ENCODE measurements around the gene DPEP3.
A peak's percentile ranks its signal among the peaks of the same experiment; 100 is the strongest.
"Not testable (repeated sequence)": the region's sequence is repeated elsewhere in the genome, so short reads cannot be mapped to it uniquely, and the experiment has no call there.

Gene DPEP3

DNA sequence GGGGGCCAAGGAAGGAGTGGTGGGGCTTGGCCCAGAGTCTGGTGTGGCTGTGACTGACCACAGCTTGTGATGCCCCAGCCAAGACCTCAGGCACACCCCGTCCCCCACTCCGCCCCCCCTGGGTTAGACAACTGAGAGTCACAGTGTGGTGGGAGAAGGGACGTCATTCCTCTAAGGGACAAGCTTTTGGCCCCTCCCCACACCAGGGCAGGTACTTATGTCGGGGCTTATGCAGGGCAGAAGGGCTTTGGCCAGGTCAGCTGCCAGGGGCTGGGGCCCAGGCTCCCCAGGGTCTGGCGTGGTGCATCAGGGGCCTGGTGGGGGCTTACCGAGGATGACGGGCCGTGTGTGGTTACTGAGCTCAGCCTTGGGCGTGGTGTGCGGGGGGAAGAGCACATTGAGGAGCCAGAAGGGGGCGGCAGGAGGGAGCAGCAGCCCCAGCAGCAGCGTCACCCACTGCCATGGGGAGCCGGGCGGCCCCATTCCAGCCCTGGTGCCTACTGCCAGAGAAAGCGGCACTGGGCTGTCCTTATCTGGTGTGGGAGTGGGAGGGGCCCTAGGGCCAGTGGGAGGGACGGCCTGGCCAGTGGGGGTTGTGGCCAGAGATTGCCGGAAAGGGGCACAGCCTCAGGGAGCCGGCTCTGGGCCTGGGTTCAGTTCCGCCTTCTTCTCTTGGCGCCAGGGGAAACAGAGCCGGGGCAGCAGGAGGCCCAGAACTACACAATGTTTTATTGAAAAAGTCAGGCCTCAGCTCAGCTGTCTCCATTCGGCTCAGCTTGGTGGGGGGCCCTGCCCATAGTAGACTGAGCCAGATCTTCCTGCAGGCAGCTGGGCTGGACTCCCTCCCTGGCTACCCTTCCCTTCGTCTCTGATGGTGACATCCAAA, 36.4 kb downstream of the DPEP3 start, which contains the start of gene LCAT:
Gene LCAT, minus strand, starts transcription at position 502 of the 886 bp plus-strand sequence. Its CDS starts 19 bp downstream, at position 483.
- no peak for DNase-seq

DNA sequence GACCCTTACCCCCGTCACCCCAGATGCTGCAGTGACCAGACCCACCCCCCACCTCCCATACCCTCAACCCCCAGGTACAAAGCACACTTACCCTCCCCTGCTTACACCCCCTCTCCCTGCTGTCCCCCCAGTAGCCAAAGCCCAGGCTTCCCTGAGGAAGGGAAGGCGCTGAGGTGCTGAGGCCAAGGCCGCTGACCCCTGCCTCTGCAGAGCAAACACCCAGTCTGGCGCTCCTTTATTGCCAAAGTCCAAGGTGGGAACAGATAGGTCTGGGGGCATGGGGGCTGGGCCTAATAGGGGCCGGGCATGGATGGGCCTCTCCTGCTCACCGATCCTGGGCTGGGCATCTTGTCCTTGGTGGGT, 37.1 kb downstream of the DPEP3 start:
- DNase-seq = no peak

DNA sequence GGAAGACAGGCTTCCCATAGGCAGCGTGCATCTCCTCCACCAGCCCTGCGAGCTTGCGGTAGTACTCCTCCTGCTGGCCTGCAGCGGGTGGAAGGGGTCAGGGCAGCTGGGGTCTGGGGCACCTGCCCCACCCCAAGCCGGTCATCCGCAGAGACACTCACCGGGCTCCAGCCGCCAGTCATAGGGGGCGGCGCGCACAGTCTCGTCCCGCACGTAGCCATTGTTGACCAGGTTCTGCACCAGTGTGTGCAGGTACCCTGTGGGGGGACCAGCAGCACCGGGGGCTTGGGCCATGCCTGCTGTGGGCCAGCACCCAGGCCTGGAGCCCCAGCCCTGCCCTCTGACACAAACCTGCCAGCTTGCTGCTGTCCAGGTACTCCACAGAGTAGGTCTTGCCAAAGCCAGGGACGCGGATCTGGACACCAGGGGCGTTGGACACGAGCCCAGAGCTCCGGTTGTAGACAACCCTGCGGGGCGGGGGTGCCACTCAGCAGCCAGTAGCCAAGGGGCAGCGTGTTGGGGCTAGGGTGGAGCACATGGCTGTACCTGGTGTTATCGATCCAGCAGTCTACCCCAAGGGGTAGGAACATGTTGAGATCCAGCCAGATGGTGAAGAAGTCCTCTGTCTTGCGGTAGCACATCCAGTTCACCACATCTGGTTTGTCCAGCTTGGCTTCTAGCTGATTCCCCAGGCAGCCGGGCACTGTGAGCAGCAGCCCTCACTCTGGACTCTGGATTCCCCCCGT, 37.6 kb downstream of the DPEP3 start:
- no peak for DNase-seq

DNA sequence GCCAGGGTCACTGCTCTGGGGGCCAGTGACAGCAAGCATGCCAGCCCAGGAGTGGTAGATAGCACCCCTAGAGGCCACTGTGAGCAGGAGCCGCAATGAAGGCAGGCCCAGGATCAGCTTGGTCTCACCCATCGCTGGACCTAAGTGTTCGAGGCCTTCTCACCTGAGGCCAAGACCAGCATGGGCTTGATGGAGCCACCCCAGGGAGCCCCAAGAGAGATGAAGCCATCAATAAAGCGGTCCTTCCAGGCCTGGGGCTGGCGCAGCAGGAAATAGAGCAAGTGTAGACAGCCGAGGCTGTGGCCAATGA, 38.1 kb downstream of the DPEP3 start:
- DNase-seq = no peak

DNA sequence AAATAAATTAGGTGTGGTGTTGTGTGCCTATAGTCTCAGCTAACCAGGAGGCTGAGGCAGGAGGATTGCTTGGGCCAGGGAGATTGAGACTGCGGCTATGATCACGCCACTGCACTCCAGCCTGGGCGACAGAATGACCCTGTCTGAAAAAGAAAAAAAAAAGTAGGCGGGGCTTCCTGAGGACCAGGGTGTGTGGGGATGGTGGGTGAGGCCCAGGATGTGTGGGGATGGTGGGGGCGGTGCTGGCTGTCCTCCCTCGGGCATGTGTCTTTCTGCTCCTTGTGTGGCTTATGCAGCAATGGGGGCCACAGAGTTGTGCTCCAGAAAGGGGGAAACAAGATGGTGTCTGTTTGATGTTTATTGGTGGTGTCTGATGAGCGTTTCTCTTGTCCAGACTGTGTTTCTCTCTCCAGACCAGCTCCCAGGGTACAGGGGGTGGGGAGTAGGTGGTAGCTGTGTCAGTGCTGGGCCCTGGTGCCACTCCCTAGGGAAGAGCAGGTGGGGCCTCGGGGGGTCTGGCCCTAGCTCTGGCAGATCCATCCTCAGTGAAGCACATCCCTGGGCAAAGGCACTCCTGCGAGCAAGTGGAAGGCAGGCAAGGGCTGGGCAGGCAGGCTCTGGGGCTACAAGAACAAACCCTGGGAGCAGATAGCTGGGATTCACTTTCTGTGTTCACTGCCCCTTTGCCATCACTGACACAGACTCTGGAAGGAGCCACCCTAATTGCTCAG, 38.7 kb downstream of the DPEP3 start:
- no peak for DNase-seq

DNA sequence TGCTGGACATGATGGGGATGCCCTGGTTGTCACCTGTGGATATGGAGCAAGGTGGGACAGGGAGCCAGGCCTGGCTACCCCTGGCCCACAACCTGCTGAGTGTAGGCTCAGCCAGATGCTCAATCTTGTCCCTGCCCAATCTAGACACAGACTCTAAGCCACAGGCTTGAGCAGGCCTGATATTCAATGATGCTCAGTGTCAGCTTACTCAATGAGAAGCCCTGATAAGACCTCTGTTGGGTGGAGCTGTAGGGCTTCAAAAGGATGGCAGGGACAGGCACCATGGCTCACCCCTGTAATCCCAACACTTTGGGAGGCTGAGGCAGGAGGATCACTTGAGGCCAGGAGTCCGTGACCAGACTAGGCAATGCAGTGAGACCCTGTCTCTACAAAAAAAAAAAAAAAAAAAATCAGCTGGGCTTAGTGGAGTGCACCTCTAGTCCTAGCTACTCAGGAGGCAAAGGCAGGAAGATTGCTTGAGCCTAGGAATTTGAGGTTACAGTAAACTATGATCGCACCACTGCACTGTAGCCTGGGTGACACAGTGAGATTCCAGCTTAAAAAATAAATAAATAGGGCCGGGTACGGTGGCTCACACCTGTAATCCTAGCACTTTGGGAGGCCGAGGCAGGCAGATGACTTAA, 39.7 kb downstream of the DPEP3 start:
- no peak for DNase-seq

DNA sequence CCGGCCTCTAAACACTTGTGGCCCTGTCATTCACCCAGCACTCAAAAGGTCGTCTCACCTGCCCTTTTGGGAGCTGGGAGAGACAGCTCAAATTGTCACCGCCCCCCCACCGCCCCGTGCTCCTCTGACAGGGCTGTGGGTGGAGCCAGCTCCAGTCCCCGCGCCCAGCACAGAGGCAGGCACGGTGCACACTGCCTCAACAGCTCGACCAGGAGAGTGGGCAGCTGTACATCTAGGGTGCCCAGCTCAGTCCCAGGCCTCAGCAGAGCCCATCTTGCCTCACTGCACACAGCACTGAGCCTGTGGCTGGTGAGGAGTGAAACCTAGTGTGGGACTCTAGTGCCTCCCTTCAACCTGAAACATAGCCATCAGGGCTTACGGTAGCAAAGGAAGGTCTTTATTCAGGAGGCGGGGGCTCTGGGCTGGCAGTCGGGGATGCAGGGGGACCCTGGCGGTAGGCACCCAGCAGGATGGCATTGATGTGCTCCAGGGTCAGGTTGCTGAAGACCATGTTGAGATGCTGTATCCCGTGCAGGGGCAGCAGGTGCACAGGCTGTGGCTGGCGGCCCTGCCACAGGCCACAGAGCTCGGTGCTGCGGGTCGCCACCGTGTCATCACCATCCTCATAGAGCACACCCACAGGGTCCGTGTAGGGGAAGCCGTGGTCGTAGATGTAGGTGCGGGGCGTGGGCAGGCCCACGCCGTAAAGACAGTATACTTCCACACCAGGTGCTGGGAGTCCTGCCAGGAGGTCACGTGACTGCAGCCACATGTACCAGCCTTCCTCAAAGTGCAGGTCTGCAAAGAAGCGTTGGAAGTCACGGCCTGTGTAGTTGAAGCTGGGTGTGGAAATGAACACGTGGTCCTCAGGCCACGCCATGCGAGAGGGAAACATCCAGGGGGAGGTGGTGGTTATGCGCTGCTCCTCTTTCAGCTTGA, 40.5 kb downstream of the DPEP3 start:
- no peak for DNase-seq

DNA sequence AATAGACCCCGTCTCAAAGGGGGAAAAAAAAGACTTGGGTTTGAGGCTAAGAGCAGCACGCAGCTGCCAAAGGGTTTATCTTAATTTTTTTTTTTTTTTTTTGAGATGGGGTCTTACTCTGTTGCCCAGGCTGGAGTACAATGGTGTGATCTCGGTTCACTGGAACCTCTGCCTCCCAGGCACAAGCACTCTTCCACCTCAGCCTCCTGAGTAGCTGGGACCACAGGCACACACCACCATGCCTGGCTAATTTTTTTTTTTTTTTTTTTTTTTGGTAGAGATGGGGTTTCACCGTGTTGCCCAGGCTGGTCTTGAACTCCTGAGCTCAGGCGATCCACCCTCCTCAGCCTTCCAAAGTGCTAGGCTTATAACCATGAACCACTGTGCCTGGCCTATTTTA, 42.6 kb downstream of the DPEP3 start:
- DNase-seq = not testable (repeated sequence)

DNA sequence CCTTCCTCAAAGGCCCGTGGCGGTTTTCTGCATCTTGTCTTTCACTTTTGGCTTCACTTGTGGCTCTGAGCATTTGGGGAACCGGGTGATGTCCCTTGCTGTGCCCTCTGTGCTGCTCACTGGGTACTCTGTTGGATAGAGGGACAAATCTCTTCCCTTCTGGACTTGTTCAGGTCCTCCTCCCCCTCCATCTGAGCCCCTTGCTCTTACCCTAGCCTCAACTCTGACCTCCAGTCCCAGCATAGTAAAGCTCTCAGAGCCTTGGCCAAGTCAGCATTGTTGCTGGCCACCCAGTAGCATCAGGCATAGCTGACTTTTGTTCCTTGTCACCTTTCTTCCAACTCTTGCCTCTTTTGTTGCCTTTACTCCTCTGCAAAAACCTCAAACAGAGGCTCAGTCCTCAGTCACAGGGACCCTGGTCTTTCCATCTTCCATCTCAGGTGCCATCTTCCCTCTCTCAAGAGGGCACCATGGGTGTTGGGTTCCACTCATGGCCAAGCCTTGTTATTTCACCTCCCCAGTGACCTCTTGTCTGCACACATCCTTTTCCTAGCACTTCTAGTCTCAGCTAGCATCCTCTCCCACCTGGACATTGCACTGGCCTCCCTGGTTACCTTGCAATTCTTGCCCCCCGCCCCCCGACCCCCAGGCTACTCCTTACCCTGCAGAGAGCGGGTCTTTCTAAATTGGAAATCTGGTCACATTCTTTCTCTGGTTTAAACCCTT, 43.3 kb downstream of the DPEP3 start:
- peak; percentile 58 for DNase-seq

DNA sequence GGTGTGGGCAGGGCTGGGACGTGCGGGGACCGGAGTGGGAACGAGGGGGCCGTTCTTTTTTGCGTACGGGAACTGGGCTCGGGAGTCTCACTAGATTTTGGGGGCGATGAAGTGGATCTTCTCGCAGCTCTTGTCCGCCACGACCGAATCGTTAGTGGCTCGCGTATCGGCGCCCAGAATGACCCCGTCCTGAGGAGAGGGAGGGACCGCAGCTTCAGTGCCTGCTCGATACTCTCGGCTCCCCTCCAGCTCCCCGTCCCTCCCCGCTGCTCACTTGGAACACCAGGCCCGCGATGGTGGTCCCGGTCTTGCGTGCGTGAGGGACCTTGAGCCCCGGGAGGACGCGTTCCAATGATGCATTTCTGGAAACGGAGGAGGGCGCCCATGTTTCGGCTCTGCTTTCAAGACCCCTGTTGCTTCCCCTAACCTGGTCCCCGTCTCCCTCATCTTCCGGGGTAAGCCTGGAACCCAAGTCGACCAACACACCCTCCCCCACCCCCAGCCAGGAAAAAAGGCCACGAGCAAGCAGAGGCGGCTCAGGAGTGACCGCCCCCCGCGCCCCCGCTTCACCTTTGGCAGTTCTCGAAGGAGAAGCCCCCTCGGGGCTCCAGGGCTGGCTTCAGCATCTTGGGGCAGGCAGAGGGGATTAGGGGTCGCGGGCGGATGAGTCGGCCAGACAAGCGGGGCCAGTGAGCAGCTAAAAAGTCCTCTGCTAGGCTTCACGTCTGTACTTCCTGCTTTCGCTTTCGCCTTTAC, 44.0 kb downstream of the DPEP3 start, which contains the start of gene PSMB10:
Gene PSMB10, minus strand, starts transcription at position 727 of the 756 bp plus-strand sequence. Its CDS starts 101 bp downstream, at position 626.
- peak; percentile 31 for DNase-seq

DNA sequence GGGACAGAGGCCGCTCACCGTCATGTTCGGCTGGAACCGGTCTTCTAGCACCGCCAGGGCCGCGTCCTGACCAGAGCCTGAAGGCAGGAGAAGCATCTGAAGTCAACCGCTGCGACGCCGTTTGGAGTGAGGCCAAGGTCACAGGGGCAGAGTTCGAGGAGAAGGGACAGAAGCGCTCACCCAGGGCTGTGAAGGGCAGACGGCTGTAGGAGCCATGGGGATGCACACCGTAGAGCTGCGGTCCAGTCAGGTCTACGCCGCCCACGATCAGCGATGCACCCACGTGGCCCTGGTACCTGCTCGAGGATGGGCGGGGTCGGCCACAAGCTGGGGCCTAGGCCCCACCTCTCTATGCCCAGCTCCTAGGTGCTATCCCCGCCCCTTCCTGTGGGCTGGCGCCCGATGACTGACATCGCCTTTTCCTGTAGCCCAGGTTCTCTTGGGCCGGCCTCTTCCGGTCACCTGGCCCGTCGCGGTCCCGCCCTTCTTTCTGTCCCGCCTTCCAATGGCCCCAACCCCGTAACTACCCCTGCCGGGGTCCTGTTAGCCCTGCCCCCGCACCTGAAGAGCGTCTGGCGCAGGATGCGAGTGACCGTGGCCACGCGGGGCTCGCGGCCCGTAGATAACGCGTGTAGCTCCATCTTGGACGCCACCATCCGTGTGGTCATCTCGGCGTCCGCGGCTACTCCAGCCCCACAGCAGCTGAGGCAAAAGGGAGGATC, 44.7 kb downstream of the DPEP3 start:
- peak; percentile 90 for DNase-seq

DNA sequence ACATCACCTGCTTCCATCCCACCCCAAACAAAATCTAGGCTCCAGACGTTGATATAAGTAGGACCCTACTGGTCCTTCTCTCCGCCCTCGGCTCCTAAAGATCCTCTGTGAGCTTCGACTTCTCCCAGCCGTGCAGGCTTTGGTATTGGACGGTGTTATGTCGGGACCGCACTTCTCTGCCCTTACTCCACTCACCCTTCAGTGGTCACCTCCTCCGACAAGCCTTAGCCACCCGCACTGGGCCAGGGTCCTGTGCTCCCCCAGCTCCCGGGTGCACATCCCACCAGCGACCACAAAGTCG, 45.2 kb downstream of the DPEP3 start:
- no peak for DNase-seq

DNA sequence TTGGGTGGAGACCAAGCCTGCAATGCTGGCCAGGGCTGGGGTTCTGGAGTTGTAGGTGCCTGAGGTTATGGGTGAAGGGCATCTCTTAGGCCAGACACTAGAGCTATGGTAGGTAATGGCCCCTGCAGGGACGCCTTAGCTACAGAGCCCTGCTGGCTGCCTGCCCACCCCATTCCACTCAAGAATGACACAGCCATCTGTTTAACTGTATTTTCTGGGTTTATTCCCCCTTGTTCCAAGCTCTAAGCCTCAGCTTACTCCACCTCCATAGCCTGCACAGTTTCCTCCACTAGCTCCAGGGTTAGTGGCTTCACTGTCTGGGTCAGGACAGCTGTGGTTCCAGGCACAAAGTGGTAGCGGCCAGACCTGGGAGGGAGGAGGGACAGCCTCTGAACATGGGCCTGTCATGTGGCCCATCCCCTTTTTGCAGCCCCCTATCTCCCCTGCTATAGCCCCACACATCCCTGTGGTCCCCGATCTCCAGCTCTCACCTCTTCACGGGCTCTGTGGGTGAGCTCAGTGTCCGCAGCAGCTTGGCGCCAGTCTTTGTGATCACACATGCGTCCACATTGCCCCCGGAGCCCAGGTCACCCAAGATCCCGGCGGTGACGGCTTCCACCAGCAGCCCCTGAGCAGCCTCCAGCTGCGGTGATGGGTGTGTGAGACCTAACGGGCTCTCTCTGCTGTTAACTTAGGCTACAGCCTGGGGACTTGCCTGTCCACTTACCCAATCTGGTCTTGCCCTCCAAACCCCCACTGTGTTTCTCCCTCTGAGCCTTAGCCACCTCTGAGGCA, 45.8 kb downstream of the DPEP3 start:
- no peak for DNase-seq

DNA sequence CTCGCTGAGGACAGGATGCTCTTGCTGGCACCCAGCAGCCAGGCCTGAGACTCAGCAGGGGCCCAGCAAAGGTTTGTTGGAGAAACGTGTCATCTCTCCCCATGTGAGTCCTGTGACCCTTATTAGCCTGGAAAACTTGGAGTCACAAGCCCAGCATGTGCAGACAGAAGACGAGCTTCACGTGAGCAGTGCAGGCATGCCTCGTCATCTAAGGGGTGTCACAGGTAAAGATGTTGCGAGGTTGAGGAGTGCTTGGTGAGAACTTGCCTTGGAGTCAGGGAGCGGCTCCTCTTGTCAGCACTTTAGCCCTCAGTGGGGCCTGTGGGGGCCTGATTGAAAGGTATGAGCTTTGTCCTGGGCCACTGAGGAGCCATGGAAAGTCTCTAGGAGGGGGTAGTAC, 46.5 kb downstream of the DPEP3 start:
- DNase-seq = no peak

DNA sequence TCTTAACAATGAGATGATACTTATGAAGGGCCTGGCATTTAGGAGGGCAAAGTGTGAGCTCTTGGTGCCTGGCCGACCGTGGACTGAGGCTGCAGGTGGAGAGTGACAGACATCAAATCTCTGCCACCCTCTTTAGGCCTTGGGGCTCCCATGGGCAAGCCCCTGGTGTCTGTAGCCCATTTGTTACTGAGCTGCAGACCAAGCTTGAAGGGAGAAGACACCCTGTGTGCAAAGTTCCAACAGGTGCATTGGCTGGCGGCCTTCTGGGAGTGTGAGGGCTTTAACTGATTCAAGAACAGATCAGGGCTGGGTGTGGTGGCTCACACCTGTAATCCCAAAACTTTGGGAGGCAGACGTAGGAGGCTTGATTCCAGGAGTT, 47.8 kb downstream of the DPEP3 start:
- DNase-seq = no peak

DNA sequence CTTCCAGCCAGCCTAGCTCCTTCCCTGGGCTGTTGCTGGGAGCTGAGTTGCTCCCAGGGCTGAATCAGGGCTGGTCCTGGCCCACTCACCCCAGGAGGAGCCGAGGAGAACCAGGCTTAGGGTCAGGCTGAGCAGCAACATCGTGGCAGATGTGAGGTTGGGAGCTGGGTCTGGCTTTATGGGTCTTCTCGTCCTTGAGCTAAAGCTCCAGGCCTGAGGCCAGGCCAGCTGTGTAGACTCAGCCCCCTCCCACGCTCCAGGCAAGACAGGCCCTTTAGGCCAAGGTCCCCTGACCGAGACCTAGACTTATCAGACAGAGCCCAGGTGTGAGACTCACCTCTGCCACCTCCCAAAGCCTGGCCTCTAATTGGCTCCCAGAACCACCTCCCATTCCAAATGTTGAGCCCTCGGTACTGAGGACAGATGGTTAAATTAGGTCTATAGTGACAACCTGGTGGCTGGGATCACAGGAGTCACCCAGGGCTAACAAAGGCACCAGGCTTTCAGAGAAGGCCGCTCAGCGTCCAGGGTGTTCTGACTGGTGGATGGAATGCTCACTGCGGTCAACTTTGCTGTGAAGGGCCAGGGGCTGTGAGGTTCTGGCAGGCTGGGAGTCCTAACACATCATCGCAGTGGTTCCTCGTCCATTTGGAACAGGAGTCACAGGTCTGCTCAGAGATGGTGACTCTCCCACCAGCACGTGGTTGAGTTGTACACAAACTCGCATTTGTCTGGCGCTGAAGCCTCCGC, 48.4 kb downstream of the DPEP3 start, which contains the start of gene CTRL:
Gene CTRL, minus strand, starts transcription at position 151 of the 750 bp plus-strand sequence. Its CDS starts 10 bp downstream, at position 141.
- DNase-seq = no peak

DNA sequence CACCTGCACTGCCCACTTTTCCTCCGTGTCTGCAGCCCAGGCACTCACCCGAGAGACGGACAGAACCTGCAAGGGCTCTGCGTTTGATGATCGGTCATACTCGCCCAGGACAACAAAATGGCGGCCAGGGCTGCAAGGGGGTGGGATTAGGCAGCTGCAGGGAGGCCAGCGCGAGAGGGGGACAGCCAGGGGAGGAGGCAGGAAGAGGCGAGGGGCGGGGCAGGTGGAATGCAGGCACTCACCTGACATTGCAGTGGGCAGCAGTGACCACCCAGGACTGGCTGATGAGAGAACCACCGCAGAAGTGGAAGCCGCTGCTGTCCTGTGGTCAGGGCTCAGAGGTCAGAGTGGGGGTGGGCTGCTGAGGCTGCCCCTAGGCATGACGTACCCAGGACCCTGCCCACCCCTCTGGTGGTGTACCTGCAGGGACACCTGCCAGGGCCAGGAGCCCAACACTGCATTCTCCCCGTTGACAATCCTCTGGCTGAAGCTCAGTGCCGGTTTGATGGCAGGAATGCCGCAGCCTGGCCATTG, 49.6 kb downstream of the DPEP3 start:
- no peak for DNase-seq

DNA sequence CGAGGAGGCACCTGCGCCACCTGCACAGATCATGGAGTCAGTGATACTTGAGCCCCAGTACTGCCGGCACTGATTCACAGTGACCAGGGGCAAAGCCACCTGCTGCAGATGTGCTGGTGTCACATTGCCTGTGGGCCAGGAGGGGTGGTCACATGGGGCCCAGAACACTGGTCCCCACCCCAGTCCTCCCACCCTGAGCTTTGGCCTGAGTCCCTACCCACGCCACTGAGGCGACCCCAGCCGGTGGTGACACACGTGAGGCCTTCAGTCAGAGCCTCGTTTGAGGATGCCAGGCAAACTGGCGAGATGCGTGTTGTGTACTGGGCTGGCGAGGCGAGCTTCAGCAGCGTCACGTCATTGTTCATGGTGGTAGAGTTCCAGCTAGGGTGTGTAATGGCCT, 50.1 kb downstream of the DPEP3 start:
- DNase-seq = no peak

Data from T-helper 9 cell (primary cell).